GM12892 (cell line): Measurements from ENCODE around the gene PARP3.

Experiments used
- DNase-seq: peaks from one replicate; pipeline ENCODE4 v3.0.0; 2011; ENCODE audit not compliant: insufficient read length
- FAIRE-seq: peaks from 2 replicates; lab custom pipeline; 2011; peaks lifted over from hg19 to GRCh38; lab: Jason Lieb, UNC
- POLR2A ChIP-seq: IDR thresholded peaks from 2 replicates; pipeline ENCODE4 v1.6.1; 2011; ENCODE audit warnings: low read depth, low read length, control low read depth
- POLR2AphosphoS5 ChIP-seq: IDR thresholded peaks from 2 replicates; pipeline ENCODE4 v1.6.1; 2011; ENCODE audit warnings: low read depth, low read length, control low read depth
- TAF1 ChIP-seq: IDR thresholded peaks from 2 replicates; pipeline ENCODE4 v1.6.1; 2011; ENCODE audit warnings: low read depth, mild to moderate bottlenecking, control low read depth, low read length, borderline replicate concordance

PARP3 gene

GRCh38 chr3:51997935-51998596 is 55.9 kb downstream of the PARP3 start:
- DNase-seq (no peak), FAIRE-seq (no peak)
- TF ChIP-seq POLR2AphosphoS5 (no peak), POLR2A (no peak), TAF1 (no peak)
